ENCODE data around the gene PPP1CC.

- TF ChIP-seq CTCF (conservative IDR thresholded peaks at IDR 0.05; ENCODE audit: low read depth, low read length) (no peak), MXI1 (IDR thresholded peaks at IDR 0.05; ENCODE audit: borderline replicate concordance, low read depth, low read length) (no peak), POLR2A (IDR thresholded peaks at IDR 0.05; ENCODE audit: low read depth, low read length) (no peak), RAD21 (IDR thresholded peaks at IDR 0.05; ENCODE audit: low read length) (no peak), CEBPB (IDR thresholded peaks at IDR 0.05; ENCODE audit: low read depth, low read length) (no peak), SMC3 (IDR thresholded peaks at IDR 0.05; ENCODE audit: low read depth, low read length) (no peak), MAFK (IDR thresholded peaks at IDR 0.05; ENCODE audit: low read depth, low read length) (no peak), RFX5 (IDR thresholded peaks at IDR 0.05; ENCODE audit: low read depth, low read length) (no peak), CHD1 (IDR thresholded peaks at IDR 0.05; ENCODE audit: low read depth, low read length) (no peak), ELK1 (IDR thresholded peaks at IDR 0.05; ENCODE audit: borderline replicate concordance, low read depth, low read length) (no peak), MAZ (IDR thresholded peaks at IDR 0.05; ENCODE audit: borderline replicate concordance, low read depth, low read length) (no peak), NFE2L2 (IDR thresholded peaks at IDR 0.05; ENCODE audit: low read depth, low read length) (no peak), RCOR1 (IDR thresholded peaks at IDR 0.05; ENCODE audit: insufficient replicate concordance, low read length) (no peak)
- TF ChIP-seq, protein P1, sequence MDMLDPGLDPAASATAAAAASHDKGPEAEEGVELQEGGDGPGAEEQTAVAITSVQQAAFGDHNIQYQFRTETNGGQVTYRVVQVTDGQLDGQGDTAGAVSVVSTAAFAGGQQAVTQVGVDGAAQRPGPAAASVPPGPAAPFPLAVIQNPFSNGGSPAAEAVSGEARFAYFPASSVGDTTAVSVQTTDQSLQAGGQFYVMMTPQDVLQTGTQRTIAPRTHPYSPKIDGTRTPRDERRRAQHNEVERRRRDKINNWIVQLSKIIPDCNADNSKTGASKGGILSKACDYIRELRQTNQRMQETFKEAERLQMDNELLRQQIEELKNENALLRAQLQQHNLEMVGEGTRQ (IDR thresholded peaks at IDR 0.05; ENCODE audit: low read depth, low read length): no peak
Measured at GRCh38 chr12:110717037-110717436, 25.7 kb downstream of the PPP1CC start.
